ENCODE measurements around the gene MSANTD3. TPM values are rescaled to one million over a fixed set of nuclear protein-coding genes. Genes with fewer than 3 reads are reported as not detected.
"Not testable (repeated sequence)": the region's sequence is repeated elsewhere in the genome, so short reads cannot be mapped to it uniquely, and the experiment has no call there.

The MSANTD3 gene
- total and polyA plus RNA-seq, 4 donors: 4.3 to 7.4 (median 6.6) TPM

DNA sequence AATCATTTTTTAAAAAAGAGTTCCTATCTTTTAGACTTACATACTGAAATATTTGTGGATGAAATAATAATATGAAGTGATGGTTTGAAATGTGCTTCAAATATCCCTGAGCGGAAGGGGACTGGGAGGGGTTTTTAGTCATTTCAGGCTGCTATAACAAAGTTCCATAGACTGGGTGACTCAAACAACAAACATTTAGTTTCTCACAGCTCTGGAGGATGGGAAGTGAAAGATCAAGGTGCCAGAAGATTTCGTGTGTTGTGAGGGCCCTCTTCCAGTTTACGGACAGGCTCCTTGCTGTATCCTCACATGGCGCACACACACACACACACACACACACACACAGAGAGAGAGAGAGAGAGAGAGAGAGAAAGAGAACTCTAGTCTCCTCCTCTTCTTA lies 47.1 kb upstream of the MSANTD3 start:
- Histone ChIP-seq H3K27ac (ENCODE audit: low read depth in 1 of 2, low read length in 2 of 2) (no peak overlapping the region), H3K9me3 (ENCODE audit: control insufficient read depth in 4 of 4, low read length in 3 of 4) (peaks cover 3 to 9% (median 7%) of the 10 kb centered on the region in 4 donors), H3K27me3 (ENCODE audit: control insufficient read depth in 4 of 4, insufficient read depth in 4 of 4, low read length in 3 of 4) (no peaks in the 10 kb centered on the region), H3K4me3 (ENCODE audit: low read depth in 1 of 3, low read length in 3 of 3) (no peak overlapping the region), H3K4me1 (ENCODE audit: control insufficient read depth in 4 of 4, insufficient read depth in 4 of 4, low read length in 3 of 4) (no peaks in the 10 kb centered on the region), H3K36me3 (ENCODE audit: control insufficient read depth in 4 of 4, insufficient read depth in 3 of 4, low read depth in 1 of 4, low read length in 3 of 4) (no peaks in the 10 kb centered on the region), H3K9ac (ENCODE audit: low read depth in 1 of 2, low read length in 2 of 2) (no peak overlapping the region)
- no peak for DNase-seq (ENCODE audit: low spot score)
- TF ChIP-seq MAX (IDR thresholded peaks at IDR 0.05) (no peak), ZBTB33 (IDR thresholded peaks at IDR 0.05) (no peak), RXRA (IDR thresholded peaks at IDR 0.05) (no peak), GABPA (IDR thresholded peaks at IDR 0.05 in 1 of 2, conservative IDR thresholded peaks at IDR 0.05 in 1 of 2) (no peak), NR2F2 (IDR thresholded peaks at IDR 0.05) (no peak), REST (IDR thresholded peaks at IDR 0.05) (no peak), FOXA1 (IDR thresholded peaks at IDR 0.05) (no peak), FOXA2 (IDR thresholded peaks at IDR 0.05) (no peak), TAF1 (conservative IDR thresholded peaks at IDR 0.05) (no peak), RAD21 (IDR thresholded peaks at IDR 0.05) (no peak), EGR1 (IDR thresholded peaks at IDR 0.05; ENCODE audit: low read depth in 2 of 2) (no peak), YY1 (IDR thresholded peaks at IDR 0.05) (no peak), ATF3 (IDR thresholded peaks at IDR 0.05) (no peak), HNF4G (IDR thresholded peaks at IDR 0.05) (no peak), HNF4A (conservative IDR thresholded peaks at IDR 0.05) (no peak), CTCF (IDR thresholded peaks at IDR 0.05; ENCODE audit: low read depth, low read length, missing input control) (no peak), SP1 (IDR thresholded peaks at IDR 0.05) (no peak), JUND (IDR thresholded peaks at IDR 0.05) (no peak)
- WGBS: 88% methylated on average over 4 of the region's 4 CpGs

GRCh38 chr9:100392989-100393388 lies 34.0 kb upstream of the MSANTD3 start:
- H3K27ac ChIP-seq (ENCODE audit: low read depth in 1 of 2, low read length in 2 of 2); DNase-seq (ENCODE audit: low spot score); H3K4me3 ChIP-seq (ENCODE audit: low read depth in 1 of 3, low read length in 3 of 3); H3K9ac ChIP-seq (ENCODE audit: low read depth in 1 of 2, low read length in 2 of 2); H3K27me3 ChIP-seq (ENCODE audit: control insufficient read depth in 4 of 4, insufficient read depth in 4 of 4, low read length in 3 of 4); H3K9me3 ChIP-seq (ENCODE audit: control insufficient read depth in 4 of 4, low read length in 3 of 4); H3K36me3 ChIP-seq (ENCODE audit: control insufficient read depth in 4 of 4, insufficient read depth in 3 of 4, low read depth in 1 of 4, low read length in 3 of 4); H3K4me1 ChIP-seq (ENCODE audit: control insufficient read depth in 4 of 4, insufficient read depth in 4 of 4, low read length in 3 of 4): not testable (repeated sequence)
- 98% methylated on average over 21 of the region's 21 CpGs for WGBS
